ENCODE data around the gene SDHD.
"Not testable (repeated sequence)": the region's sequence is repeated elsewhere in the genome, so short reads cannot be mapped to it uniquely, and the experiment has no call there.

SDHD gene

GRCh38 chr11:112086422-112087191 lies at the start of gene SDHD, which contains the start of gene TIMM8B:
SDHD (plus strand) TSS chr11:112086873; CDS start chr11:112086908, 35 bp downstream.
TIMM8B (minus strand) TSS chr11:112086756; CDS start chr11:112086723, 33 bp downstream.
- DNase-seq: peak; percentile 72

- no peak for DNase-seq
Measured at GRCh38 chr11:112037527-112037926, 49.1 kb upstream of the SDHD start.

- no peak for DNase-seq
Measured at GRCh38 chr11:112042161-112042960, 44.3 kb upstream of the SDHD start.

- DNase-seq: no peak
Measured at GRCh38 chr11:112042961-112043304, 43.7 kb upstream of the SDHD start.

- no peak for DNase-seq
Measured at GRCh38 chr11:112044961-112045360, 41.7 kb upstream of the SDHD start.

- DNase-seq: not testable (repeated sequence)
Measured at GRCh38 chr11:112046647-112047046, 40.0 kb upstream of the SDHD start.

GRCh38 chr11:112048256-112048655 lies 38.4 kb upstream of the SDHD start:
- DNase-seq: not testable (repeated sequence)

GRCh38 chr11:112049777-112050176 lies 36.9 kb upstream of the SDHD start:
- DNase-seq: no peak

GRCh38 chr11:112050721-112051120 lies 36.0 kb upstream of the SDHD start:
- no peak for DNase-seq

- DNase-seq: no peak
Measured at GRCh38 chr11:112051768-112052167, 34.9 kb upstream of the SDHD start.

GRCh38 chr11:112057170-112057569 lies 29.5 kb upstream of the SDHD start:
- DNase-seq: no peak

- DNase-seq: no peak
Measured at GRCh38 chr11:112058103-112058502, 28.6 kb upstream of the SDHD start.

GRCh38 chr11:112062923-112063322 lies 23.8 kb upstream of the SDHD start:
- DNase-seq: no peak

GRCh38 chr11:112073941-112074811 lies 12.5 kb upstream of the SDHD start, which contains the start of the genes NKAPD1 and PIH1D2:
NKAPD1 (plus strand) TSS chr11:112074299; CDS start chr11:112075575, 1,276 bp downstream.
PIH1D2 (minus strand) TSS chr11:112074017; CDS start chr11:112073174, 843 bp downstream.
- peak; percentile 72 for DNase-seq

- DNase-seq: no peak
Measured at GRCh38 chr11:112082729-112083128, 3.9 kb upstream of the SDHD start.

- DNase-seq: no peak
Measured at GRCh38 chr11:112085822-112086421, 751 bp upstream of the SDHD start.

GRCh38 chr11:112087212-112087611 lies 539 bp downstream of the SDHD start:
- no peak for DNase-seq

- not testable (repeated sequence) for DNase-seq
Measured at GRCh38 chr11:112095302-112095701, 8.6 kb downstream of the SDHD start.

GRCh38 chr11:112096194-112096593 lies 9.5 kb downstream of the SDHD start:
- DNase-seq: no peak

GRCh38 chr11:112097734-112098528 lies 11.3 kb downstream of the SDHD start:
- DNase-seq: no peak

GRCh38 chr11:112100462-112100861 lies 13.8 kb downstream of the SDHD start:
- DNase-seq: no peak

GRCh38 chr11:112103446-112103845 lies 16.8 kb downstream of the SDHD start:
- DNase-seq: no peak

All from NCI-H524 treated with DMSO at 0.1 percent for 48 hours (cell line).